GM19043 (cell line): ENCODE measurements around the gene CORO7.
A peak's percentile ranks its signal among the peaks of the same experiment; 100 is the strongest.
"Not testable (repeated sequence)": the region's sequence is repeated elsewhere in the genome, so short reads cannot be mapped to it uniquely, and the experiment has no call there.

Experiments
- ATAC-seq: cut with Tn5 transposase; IDR thresholded peaks from one replicate; pipeline ENCODE4 v1.9.1; 2021; ENCODE audit warnings: low read depth; ENCODE audit not compliant: unreplicated experiment

CORO7 gene

DNA sequence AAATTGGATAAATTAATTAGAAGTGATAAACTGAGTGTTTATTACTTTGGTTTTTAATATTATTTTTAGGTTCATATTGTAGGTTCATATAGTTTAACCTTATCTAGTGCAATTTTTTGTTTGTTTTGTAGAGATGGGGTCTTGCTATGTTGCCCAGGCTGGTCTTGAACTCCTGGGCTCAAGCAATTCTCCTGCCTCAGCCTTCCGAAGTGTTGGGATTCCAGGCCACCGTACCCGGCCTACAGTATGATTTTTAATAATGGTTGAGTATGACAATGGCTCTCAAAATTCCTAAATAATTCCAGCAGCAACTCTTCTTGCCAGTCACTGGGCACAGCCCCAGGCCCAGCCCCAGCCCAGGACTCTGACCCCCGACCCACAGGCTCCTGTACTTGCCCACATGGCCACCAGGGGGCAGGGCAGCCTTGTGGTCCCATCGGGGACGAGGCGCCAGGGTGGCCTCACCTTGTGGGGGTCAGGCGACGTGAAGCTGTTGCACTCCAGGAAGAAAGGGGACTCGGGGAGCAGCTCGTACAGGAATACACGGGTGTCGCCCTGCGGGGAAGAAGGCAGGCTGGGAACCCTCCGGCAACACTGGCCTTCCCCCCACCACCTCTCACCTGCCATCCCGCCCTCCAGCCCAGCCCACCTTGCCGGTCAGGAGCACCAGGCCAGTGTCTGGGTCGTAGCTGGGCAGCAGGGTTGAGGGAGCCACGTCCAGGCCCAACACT, 57.4 kb downstream of the CORO7 start:
- no peak for ATAC-seq

DNA sequence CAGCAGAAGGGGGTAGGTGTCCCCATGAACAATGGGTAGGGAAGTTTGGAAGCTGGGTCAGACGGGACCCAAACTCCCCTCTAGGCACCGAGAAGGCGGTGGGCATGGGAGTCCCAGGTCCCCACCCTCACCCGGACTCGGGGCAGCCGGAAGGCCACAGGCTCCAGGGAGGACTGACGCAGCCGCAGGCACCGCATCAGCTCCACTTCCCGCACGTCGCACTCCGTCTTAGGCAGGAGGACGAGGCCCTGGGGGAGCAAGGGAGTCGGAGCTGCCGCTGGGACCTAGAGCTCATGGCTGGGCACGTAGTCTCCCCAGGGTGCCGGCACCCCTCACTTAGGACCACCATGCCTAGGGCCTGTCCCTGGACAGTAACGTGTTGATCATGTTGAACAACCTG, 58.2 kb downstream of the CORO7 start:
- no peak for ATAC-seq

DNA sequence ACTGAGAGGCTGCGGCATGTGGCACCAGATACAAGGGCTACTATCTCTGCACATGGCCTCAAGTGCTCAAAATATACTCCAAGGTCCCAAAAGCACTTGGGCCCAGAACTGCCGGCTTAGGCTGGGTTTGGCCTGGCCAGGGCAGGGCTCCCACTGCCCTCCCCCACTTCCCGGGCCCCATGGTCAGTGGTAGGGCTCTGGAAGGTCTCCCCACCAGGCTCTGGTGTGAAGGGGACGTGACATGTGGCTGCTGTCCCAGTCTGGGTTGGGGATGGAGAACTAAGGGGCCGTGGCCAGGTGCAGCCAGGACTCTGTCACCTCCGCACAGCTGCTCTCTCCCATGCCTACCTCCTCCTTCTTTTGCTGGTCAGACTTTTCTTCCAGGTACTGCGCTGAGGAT, 59.6 kb downstream of the CORO7 start:
- no peak for ATAC-seq

DNA sequence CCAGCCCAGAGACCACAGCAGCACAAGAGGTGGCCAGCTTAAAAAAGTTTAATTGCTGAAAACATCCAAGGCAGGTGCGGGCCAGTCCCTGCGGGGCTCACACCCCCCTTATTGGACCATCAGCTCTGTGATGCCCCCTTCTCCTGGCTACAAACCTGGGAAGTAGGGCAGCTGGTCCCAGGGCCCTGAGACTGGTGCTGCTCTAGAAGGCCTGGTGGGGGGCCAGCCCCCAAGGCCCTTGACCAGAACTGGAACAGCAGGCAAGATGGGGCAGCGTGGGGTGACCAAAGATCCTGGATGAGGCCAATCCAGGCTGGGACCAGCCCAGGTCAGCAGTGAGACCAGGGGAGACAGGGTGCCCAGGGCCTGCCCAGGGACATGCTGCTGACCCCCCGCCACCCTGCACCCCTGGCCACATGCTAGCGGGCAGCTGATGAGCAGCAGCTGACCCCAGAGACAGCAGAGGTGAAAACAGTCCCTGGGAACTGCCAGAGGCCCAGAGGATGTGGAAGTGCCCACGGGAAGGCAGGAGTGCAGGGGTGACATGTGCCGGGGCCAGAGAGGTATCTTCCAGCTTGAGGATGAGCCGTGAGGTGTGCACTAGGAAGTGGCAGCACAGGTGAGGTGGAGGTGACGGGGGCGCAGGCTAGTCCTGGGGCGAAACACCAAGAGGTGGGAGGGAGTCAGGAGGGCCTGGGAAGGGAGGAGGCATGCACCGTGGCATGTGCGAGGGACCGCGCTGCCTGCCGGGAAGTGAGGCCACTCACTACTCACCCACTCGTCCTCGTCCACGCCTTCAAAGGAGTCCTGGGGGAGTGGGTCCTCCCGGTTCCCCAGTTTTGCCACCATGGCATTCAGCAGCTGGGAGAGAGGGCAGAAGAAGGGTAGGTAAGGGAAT, 61.6 kb downstream of the CORO7 start:
- no peak for ATAC-seq

DNA sequence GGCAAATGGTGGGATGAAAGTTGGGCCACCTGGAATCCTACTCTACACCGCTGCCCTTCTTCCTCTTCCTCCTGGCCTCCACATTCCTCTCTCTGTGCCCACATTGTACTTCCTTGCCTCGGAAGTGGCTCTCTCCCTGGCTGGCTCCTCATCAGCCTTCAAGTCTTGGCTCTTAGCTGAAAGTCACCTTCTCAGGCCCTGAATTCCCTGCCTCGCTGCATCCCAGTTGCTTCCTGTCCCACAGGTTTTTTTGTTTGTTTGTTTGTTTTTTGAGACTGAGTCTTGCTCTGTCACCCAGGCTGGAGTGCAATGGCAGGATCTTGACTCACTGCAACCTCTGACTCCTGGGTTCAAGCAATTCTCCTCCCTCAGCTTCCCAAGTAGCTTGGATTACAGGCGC, 62.7 kb downstream of the CORO7 start:
- ATAC-seq: no peak

DNA sequence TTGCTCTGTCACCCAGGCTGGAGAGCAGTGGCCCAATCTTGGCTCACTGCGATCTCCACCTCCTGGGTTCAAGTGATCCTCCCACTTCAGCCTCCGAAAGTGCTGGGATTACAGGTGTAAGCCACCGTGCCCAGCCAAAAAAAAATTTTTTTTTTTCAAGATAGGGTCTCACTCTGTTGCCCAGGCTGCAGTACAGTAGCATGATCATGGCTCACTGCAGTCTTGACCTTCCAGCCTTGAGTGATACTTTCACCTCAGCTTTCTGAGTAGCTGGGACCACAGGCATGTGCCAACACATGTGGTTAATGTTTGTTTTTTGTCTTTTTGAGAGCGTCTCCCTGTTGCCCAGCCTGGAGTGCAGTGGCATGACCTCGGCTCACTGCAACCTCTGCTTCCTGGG, 63.6 kb downstream of the CORO7 start:
- ATAC-seq: no peak

DNA sequence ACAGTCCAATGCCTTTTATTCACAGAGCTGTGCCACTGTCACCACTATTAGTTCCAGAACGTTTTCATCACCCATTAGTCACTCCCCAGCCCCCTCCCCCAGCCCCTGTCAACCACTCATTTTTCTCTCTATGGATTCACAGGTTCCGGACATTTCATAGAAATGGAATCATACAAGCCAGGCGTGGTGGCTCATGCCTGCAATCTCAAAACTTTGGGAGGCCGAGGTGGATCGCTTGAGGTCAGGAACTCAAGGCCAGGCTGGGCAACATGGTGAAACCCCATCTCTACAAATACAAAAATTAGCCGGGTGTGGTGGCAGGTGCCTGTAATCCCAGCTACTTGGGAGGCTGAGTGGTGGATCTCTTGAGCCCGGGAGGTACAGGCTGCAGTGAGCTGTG, 64.5 kb downstream of the CORO7 start:
- no peak for ATAC-seq

DNA sequence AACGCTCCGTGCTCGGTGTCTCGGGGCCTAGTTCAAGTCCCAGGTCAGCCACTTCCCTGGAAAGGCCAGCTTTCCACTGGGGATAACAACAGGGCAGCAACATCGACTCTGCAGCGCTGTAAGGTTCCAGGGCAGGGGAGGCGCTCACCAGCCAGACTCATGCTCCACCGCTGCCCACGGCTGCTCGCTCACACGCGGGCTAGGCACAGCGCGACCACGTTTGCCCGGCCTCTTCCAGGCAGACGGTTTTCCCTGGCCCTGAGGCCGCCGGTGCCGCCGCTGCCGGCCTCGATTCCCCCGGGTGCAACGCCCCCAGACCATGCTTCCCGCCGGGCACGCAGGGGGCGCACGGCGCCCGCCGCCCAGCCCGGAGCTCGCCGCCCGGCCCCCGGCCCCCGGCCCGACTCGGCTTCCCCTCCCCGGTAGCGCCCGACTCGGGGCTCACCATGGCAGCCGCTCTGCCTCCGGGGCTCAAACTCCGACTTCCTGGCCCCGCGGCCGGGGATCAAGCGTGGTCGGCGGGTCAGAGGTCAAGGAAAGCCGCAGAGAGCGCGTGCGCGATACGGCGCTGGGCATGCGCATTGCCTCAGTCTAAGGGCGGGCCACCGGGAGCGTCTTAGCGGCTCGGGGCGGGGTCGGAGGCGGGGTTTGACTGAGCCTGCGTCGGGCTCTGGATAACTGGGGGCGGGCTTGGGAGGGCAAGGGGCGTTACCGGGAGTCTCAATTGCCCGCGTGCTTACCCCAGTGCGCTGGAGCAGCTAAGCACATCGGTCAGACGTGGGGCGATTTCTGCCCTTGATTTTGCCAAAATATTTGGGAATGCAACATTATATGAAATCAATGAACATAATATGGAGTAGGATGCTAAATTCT, 65.4 kb downstream of the CORO7 start, which contains the start of gene PAM16:
TSS of gene PAM16 (minus strand) at position 535 of the 873 bp plus-strand sequence. CDS start at position 448, 87 bp downstream.
- ATAC-seq: peak; percentile 85

DNA sequence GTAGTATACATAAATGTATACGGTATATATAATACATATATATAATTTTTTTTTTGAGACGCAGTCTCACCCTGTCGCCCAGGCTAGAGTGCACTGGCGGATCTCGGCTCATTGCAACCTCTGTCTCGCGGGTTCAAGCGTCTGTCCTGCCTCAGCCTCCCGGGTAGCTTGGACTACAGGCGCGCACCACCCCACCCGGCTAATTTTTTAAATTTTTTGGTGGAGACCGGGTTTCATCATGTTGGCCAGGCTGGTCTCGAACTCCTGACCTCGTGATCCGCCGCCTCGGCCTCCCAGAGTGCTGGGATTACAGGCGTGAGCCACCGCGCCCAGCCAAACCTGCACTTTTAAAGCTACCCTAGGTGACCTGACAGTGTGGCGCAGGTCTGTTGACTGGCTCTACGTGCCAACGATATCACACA, 66.0 kb downstream of the CORO7 start:
- ATAC-seq: no peak

DNA sequence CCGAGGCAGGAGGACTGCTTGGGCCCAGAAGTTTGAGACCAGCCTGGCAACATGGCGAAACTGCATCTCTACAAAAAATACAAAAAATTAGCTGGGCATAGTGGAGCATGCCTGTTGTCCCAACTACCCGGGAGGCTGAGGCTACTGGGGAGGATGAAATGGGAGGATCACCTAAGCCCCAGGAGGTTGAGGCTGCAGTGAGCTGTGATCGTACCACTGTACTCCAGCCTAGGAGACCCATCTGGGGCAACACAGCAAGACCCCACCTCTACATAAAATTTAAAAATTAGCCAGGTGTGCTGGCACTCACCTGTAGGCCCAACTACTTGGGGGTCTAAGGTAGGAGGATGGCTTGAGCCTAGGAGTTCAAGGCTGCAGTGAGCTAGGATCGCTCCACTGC, 67.1 kb downstream of the CORO7 start:
- no peak for ATAC-seq

DNA sequence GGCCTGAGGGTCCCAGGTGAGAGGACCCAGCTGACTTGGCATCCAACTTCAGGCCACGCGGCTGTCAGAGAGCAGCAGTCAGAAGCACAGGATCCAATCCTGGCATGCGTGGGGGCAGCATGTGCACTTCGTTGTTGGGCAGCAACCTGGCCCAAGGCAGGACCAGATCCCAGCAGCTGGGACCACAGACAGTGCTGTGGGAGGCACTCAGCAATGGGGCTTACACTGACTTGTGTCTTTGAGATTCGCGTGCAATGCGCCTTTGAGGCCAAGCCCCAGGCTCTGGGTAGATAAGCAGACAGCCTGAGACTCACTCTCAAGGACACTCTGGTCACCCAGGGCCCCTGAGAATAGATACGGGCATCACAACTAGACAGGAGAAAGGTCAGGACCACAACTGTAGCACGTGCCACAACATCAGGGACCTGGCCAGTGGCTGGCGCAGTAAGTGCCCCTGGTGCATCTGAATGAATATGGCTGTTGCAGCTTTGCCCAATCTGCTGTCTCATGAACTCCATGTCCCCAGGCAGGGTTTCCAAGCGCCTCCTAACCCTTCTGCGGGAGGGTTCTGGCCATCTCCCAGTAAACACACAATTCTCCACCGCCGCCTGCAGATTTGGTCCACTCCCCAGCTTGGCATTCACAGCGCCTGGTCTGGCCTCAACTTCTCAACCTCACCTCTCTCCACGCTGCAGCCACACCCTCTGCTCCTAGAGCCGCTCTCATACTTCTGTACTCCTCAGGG, 68.5 kb downstream of the CORO7 start:
- no peak for ATAC-seq

DNA sequence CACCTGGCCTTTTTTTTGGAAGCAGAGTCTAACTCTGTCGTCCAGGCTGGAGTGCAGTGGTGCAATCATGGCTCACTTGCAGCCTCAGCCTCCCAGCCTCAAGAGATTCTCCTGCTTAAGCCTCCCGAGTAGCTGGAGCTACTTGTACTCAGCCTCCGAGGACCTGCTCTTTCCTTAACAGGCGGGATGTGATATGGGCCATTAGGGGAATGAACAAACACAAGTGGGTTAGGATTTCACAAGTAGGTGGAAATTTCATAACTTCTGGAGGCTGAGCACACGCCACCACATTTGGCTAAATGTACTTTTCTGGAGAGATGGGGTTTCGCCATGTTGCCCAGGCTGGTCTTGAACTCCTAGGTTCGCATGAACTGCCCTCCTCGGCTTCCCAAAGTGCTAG, 69.4 kb downstream of the CORO7 start:
- no peak for ATAC-seq

DNA sequence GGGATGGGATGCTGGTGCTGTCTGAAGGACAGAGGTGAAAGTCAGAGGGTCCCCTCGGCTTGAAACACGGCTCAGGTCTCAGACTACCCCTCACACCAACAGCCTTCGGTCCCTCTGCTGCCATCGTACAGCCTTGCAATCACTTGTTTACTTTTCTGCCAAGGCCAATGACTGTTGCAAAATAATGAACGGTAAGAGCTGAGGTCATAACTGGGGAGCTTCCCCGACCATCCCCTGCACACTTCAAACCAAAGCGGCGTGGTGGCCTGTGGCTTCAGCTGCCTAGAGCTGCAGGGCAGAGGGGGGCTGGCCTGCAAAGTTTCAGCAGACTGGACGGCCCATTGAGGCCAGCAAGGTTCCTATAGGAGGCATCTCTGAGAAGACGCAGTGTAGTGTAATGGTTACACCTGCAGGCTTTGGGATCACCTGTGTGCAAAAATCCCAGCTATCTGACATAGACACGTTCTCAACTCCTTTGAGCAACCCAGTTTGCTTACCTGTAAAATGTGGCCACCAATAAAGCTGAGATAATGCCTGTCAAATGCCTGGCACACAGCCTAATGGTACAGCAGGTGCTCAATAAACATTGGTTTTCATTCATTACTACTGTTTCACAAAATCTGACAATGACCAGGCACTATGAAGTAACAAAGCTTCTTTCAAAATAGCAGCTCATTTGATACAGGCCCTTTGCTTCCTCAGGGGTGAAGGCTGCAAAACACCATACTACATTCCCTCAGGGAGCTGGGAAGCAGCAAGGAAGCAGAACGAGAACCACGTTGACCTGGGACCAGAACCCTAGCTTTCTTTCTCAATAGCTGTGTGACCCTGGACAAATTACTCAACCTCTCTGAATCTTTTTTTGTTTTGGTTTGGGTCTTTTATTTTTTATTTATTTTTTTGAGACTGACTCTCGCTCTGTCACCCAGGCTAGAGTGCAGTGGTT, 70.3 kb downstream of the CORO7 start:
- no peak for ATAC-seq

DNA sequence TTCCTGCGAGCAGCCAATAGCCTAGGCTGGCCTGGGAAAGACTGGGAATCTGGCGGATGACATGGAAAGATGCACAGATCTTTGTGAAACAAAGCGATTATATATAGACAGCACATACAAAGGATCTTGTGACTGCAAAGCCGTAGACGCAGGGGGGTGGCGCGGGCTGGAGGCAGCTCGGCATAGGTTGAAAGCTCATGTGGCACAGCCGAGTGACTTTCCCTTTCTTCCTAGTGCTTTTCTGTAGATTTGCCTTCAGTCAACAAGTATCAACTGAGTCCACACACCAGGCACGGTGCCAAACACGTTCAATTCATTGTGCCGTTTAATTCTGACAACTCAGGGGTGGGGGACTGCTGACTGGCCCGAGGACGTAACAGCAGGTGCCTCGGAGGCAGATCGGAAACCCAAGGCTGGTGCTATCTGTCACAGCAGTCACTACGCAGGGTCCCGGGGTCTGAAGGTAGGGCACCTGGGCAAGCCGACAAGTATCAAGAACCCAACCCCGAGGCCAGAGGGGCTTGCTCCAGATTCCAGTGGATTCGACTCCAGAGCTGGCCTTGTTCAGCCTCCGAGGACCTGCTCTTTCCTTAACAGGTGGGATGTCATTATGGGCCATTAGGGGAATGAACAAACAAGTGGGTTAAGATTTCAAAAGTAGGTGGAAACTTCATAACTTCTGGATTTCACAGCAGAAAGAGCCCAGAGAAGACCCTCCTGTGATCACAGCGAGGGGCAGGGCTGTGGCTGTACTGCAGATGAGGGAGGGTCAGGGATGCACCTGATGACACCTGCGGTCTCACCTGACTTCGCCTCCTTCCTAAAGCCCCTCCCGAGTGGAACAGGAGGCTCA, 71.2 kb downstream of the CORO7 start:
- no peak for ATAC-seq

DNA sequence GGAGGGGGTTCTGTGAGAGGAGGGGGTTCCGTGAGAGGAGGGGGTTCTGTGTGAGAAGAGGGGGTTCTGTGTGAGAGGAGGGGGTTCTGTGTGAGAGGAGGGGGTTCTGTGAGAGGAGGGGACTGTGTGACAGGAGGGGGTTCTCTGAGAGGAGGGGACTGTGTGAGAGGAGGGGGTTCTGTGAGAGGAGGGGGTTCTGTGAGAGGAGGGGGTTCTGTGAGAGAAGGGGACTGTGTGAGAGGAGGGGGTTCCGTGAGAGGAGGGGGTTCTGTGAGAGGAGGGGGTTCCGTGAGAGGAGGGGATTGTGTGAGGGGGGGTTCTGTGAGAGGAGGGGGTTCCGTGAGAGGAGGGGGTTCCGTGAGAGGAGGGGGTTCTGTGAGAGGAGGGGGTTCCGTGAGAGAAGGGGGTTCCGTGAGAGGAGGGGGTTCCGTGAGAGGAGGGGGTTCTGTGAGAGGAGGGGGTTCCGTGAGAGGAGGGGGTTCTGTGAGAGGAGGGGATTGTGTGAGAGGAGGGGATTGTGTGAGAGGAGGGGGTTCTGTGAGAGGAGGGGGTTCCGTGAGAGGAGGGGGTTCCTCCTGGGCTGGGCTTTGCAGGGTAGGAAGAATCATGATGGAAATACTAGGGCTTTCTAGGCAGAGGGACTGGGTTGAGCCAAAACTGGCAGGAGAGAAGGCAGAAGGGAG, 72.0 kb downstream of the CORO7 start:
- ATAC-seq: not testable (repeated sequence)

DNA sequence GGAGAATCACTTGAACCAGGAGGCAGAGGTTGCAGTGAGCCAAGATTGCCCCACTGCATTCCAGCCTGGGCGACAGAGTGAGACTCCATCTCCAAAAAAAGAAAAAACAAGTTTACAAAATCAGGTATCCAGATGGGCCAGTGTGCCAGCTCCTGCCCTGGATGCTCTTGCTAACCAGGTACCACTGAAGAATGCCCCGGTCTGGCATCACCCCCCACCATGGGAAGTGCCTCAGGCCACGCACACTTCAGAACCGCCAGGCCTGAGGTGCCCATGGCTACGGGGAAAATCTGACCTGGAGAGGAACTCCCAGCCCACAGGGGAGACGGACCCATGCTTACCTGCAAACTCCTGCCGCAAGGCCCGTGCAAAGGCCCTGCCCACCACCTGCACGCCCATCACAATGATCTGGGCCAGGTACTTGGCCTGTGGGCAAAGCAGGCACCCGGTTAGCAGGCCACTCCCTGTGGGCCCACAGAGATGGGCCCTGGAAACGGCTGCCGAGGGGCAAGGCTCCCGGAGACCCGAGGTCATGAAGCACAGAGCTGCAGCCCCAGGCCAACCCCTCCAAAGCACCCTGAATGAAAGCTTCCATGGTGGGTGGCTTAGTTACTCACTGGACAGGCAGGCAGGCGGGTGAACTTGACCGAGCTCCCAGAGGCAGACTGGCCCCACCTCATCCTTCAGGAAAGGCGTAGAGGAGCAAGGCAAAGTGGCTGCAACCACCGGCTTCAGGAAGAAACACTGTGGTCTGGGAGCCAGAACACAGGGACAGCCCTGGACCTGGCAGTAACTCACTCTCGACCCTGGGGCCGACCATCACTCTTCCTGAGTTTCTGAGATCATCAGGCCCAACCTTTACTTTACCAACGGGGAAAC, 73.3 kb downstream of the CORO7 start:
- no peak for ATAC-seq

DNA sequence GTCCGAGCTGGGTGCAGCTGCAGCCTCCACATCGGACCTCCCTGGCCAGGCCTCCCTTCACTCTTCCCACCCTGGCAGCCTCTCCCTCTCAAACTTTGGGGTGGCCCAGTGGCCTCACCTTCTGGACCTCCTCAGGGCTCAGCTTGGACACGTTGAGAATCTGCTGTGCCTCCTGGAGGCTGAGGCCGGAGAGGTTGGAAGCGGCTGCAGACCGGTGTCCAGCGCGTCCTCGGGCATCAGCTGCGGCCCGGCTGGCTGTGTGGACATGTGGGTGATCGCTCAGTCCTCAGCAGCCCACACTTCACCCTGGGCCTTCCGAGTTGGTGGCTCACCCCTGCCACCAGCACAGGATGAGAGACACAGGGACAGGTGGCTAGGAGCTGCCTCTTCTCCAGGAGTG, 75.1 kb downstream of the CORO7 start:
- no peak for ATAC-seq
